Endometrial microvascular endothelial cells (primary cell): ENCODE results near the gene BRPF3. TPM values are rescaled to one million over a fixed set of nuclear protein-coding genes. Genes with fewer than 3 reads are reported as not detected.
"Not testable (repeated sequence)": the region's sequence is repeated elsewhere in the genome, so short reads cannot be mapped to it uniquely, and the experiment has no call there.

Experiments
- in situ Hi-C: cut with HindIII; loops from 2 replicates; pipeline ENCODE4 v1.10.0; 2017; ENCODE audit warnings: low sequenced_read_pairs, low pct_unique_long_range_greater_than_20kb; ENCODE audit errors: inconsistent ontology term
- total RNA-seq: library from RNA; depleted of rRNA; stranded (reverse); fragments of >200 nt; gene quantifications from one replicate; pipeline ENCODE4 v1.2.3, GENCODE V29; 2015; ENCODE audit errors: inconsistent ontology term

BRPF3 gene
- total RNA-seq, 1 donor from 2014 or later, result 10.9 TPM

DNA sequence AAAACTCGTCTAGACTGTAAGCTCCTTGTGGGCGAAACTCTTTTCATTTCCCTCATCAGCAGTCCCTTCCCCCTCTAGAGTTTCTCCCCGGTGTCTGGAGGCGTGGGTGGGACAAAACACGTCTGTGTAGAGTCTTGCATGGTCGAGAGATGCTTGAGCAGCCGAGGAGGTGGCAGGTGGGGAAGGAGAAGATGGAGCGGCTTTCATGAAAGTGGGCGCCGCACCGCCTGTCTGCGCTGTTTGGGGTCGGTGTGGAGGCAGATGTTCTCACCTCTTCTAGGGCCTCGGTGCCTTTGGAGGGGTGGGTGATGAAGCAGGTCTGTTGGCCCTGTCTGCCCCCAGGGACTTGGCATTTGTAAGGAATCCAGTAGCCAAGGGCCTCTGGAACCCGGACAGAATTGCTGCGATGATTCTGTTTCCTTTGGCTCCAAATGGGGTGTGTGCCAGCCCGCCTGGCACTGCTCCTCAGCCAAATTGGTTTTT is 1.2 kb downstream of the BRPF3 start:
- in situ Hi-C loops, result no loop called here

DNA sequence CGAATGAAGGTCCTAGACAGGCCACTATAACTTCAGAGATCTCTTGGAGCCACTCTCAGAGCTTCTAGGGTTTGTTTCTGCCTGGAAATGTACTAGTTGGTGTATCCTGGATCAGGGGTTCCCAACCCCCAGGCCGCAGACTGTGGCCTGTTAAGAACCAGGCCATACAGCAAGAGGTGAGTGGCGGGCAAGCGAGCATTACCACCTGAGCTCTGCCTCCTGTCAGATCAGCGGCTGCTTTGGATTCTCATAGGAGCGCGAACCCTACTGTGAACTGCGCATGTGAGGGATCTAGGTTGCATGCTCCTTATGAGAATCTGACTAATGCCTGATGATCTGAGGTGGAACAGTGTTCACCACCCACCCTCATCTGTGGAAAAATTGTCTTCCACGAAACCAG is 2.4 kb downstream of the BRPF3 start:
- in situ Hi-C loops, result no loop called here

DNA sequence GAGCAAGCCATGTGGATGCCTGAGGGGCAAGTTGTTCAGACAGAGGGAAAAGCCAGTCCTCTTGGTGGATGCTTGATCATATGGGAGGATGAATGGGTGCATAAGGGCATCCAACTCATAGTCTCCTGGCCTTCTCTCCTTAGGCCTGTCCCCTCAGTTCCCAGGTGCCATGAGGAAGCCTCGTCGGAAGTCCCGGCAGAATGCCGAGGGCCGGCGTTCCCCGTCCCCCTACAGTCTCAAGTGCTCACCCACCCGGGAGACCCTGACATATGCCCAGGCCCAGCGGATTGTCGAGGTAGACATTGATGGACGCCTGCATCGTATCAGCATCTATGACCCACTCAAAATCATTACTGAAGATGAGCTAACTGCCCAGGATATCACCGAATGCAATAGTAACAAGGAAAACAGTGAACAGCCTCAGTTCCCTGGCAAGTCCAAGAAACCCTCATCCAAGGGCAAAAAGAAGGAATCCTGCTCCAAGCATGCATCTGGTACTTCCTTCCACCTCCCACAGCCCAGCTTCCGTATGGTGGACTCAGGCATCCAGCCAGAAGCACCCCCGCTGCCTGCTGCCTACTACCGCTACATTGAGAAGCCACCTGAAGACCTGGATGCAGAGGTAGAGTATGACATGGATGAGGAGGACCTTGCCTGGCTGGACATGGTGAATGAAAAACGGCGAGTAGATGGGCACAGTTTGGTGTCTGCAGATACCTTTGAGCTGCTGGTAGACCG is 3.8 kb downstream of the BRPF3 start:
- in situ Hi-C loops, result no loop called here

DNA sequence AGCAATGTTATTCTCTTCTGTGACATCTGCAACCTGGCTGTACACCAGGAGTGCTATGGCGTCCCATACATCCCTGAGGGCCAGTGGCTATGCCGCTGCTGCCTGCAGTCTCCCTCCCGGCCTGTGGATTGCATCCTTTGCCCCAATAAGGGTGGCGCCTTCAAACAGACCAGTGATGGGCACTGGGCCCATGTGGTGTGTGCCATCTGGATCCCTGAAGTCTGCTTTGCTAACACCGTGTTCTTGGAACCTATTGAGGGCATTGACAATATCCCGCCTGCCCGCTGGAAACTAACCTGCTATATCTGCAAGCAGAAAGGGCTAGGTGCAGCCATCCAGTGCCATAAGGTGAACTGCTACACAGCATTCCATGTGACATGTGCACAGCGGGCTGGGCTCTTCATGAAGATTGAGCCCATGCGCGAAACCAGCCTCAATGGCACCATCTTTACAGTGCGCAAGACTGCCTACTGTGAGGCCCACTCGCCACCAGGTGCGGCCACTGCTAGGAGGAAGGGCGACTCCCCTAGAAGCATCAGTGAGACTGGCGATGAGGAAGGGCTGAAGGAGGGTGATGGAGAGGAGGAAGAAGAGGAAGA is 4.6 kb downstream of the BRPF3 start:
- in situ Hi-C loops, result no loop called here

DNA sequence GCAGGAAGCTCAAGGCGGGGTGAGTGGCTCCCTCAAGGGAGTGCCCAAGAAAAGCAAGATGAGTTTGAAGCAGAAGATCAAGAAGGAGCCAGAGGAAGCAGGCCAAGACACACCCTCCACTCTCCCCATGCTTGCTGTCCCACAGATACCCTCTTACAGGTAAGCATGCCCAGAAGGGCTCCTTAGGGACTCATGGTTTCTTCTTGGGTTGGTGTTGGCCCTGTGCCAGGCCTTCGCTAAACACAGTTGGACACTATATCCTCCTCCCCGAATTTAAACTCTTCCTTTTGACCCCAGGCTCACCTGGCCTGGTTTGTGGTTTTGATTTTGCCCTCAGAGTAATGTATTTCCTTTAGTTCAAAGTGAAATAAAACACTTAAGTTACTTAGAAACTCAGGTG is 5.1 kb downstream of the BRPF3 start:
- in situ Hi-C loops, result no loop called here

DNA sequence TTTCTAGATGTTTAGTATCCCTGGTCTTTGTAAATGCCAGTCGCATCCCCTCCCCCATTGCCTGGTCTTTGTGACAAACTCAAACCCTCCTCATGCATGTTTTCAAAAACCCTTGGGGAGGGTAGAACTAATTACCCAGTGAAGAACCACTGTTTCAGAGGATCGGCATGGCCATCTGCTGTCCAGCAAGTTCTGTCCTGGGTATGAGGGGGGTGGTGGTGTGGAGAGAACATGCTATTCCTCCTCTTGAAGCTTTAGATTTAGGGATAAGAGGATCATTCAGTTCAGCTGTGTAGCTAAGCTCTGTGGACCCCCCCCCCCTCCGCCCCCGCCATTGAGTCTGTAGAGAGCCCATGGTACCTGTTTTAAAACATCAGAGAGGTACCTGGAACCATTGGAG is 5.6 kb downstream of the BRPF3 start:
- in situ Hi-C loops, result no loop called here

DNA sequence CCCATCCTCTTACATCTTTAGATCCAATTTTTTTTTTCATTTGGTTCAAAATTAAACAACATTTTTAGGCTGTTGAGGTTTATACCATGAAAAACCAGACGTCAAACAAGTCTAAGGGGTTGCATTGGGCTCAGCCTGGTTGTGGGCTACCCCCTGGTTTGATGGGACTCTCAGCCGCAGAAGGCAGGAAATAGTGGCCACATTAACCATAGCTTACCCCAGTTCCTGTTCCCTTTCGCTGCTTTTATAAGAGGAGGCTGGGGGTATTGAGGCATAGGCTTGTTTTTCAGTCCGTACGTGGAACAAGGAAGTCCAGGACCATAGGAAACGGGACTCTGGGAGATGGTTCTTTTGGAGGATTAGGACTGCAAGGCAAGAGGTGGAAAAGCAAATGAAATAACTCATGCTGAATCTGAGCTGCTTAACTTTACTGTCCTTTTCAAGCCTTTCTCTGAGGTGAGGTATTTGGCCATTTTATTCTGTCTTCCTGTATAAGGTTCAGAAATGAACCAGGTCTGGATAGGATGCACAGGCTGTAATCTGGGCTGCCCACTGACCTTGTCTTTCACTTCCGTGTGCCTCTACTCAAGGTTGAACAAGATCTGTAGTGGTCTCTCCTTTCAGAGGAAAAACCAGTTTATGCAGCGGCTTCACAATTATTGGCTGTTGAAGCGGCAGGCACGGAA is 7.7 kb downstream of the BRPF3 start:
- in situ Hi-C loops, result no loop called here

DNA sequence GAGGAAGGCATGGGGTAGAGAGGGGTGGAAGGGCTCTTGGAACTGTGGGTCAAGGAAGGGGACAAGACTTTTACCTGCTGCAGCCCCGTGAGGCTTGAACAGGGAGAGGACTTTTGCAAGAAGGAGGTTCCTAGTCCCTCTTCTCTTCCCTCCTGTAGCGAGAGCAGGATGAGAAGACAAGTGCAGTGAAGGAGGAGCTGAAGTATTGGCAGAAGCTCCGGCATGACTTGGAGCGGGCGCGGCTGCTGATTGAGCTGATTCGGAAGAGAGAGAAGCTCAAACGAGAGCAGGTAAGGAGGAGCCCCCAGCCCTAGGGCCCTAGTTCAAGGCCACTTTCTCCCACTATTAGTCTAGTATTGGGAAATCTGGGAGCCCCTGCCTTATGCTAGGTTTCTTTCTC is 10.6 kb downstream of the BRPF3 start:
- in situ Hi-C loops, result no loop called here

DNA sequence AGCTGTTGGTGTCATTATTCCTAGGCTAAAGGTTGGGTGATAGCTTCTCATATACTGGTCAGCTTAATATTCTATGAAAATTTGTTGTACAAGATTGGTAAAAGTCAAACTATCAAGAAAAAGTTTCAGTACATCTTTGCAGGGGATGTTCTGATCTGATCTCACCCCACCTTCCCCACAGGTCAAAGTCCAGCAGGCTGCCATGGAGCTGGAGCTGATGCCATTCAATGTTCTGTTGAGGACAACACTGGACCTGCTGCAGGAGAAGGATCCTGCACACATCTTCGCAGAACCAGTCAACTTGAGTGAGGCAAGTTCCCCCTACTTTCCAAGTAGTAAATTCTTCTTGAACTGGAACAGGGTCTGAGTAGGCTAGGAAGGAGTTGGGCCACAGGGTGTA is 13.1 kb downstream of the BRPF3 start:
- in situ Hi-C loops, result no loop called here

DNA sequence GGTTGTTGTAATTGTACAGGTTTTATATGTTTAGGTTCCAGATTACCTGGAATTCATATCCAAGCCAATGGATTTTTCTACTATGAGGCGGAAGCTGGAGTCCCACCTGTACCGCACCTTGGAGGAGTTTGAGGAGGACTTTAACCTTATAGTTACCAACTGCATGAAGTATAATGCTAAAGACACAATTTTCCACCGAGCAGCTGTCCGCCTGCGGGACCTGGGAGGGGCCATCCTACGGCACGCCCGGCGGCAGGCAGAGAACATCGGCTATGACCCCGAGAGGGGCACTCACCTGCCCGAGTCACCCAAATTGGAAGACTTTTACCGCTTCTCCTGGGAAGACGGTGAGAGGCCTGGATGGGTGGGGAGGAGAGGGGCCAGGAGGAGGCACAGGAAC is 13.6 kb downstream of the BRPF3 start:
- in situ Hi-C loops, result no loop called here

DNA sequence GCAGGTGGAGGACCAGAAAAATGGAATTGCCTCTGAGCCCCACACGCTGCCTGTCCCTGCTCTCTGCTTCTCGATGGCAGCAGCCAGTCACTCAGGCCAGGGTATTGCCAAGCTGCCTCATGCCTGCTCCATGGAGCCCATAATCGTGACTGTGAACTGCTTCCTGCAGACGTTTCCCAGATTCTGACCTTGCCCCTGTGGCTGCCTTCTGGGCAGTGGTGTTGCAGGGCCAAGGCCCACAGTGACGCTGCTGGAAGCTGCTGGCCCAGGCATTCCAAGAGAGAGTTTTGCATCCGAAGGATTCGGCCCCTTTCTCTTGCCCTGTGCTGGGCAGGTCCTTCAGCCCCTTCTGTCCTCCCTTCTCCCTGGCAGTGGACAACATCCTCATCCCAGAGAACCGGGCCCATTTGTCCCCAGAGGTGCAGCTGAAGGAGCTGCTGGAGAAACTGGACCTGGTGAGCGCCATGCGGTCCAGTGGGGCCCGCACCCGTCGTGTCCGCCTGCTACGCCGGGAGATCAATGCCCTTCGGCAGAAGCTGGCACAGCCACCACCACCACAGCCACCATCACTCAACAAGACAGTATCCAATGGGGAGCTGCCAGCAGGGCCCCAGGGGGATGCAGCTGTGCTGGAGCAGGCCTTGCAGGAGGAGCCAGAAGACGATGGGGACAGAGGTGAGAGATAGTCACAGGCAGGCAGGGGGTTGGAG is 14.5 kb downstream of the BRPF3 start:
- in situ Hi-C loops, result no loop called here

DNA sequence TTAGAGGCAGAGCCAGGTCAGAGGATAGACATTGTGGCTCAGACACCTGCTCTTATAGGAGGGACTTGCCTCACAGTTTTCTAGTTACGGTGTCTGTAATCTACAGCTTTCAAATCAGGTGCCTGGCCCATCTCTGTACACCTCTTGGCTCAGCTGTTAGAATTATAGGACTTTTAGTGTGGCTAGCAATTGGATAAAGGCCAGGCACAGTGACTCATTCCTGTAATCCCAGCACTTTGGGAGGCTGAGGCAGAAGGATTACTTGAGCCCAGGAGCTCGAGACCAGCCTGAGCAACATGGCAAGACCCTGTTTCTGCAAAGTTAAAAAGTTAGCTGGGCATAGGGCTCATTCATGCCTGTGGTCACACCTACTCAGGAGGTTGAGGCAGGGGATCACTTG is 20.0 kb downstream of the BRPF3 start:
- in situ Hi-C loops, result no loop called here

DNA sequence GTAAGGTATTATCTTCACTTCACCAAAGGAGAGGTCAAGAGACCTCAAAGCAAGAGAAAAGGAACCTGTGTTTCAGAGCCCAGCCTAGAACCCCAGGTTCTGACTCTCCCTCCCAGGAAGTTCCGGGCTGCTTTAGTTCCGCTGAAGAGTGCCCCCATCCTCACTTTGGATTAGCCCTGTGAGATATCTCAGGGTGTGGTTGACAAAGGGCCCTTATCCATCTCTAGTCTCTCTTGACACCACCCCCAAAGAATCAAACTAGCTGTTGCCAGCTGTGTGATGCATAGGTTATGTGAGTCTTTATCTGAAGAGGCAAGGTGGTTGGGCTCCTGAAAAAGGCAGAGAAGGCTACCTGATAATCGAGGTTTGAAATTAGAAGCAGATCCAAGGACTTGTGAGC is 20.6 kb downstream of the BRPF3 start:
- in situ Hi-C loops, result no loop called here

DNA sequence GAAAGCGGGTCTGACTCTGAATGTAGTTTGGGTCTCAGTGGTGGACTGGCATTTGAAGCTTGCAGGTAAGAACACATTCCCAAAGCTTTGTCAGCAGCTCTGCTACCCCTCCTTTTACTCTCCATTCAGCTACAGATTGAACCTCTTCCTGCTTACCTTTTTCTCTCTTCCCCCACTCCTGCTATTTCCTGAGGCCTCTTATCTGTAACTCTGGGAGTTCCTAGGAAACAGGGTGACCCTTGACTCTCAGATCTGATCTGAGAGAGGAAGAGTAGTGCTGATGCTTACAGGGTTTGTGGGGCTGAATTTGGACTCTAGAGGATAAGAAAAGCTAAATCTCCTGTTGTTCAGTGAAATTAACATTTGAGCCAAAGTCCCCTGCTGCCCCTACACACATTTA is 21.4 kb downstream of the BRPF3 start:
- in situ Hi-C loops, result no loop called here

DNA sequence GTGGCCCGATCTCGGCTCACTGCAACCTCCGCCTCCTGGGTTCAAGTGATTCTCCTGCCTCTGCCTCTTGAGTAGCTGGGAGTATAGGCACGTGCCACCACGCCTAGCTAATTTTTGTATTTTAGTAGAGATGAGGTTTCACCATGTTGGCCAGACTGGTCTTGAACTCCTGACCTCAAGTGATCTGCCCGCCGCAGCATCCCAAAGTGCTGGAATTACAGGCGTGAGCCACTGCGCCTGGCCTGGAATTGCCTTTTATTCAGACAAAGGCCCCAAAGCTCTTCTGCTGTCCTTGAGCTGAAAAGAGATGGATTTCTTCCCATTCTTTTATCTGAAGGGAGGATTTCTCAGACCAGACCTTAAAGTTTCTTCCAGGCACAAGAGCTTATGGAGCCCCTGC is 22.0 kb downstream of the BRPF3 start:
- in situ Hi-C loops, result not testable (repeated sequence)

DNA sequence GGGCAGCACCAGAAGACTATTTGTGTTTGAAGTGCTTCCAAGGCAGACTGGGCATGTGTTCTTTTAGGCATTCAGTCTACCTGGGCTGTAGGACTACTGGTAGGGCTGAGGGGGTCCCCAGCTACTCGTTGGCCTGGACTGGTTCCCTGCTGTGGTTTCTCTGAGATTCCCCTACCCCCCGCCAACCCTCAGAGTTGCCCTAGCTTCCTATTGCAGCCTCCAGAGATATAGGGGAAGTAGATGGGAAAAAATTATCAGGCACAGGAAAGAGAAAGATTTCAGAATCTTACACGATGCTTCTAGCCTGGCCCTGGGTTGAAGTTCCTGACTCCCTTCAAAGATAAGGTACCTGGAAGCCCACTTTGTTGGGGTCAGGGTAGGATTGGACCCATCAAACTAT is 22.5 kb downstream of the BRPF3 start:
- in situ Hi-C loops, result no loop called here

DNA sequence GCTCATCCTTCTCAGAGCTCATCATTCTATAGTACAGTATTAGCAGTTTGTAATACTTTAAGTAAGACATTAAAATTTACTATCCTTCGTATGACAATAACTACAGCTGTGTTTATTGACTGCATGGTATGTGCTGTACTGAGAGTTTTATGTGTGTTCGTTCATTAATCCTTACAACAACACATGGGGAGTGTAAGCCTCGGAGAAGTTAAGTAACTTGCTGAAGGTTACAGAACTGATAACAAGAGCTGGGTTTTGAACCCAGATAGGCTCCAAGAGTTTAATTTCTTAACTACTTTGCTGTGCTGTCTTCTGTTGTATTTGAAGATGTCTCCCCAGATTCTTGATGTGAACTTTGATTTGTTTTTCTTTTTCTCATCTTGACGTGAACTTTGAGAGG is 23.7 kb downstream of the BRPF3 start:
- in situ Hi-C loops, result no loop called here

DNA sequence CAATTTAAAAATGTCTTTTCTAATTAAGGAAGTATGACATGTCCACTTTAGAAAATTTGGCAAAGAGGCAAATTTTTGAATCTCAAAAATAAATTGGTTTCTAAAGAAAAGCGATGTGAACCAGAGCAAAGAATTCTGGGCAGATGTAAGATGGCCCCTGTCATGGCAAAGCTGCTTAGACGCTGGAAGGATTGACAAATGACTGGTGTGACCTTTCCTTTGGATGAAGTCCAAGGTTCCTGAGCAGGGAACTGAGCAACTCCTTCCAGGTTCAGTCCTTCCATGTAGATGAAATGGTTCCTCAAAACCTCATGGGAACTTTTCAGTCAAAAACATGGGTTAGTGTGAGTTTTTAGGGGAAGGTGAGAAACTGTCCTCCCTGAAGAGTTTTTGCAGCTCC is 25.1 kb downstream of the BRPF3 start:
- in situ Hi-C loops, result no loop called here

DNA sequence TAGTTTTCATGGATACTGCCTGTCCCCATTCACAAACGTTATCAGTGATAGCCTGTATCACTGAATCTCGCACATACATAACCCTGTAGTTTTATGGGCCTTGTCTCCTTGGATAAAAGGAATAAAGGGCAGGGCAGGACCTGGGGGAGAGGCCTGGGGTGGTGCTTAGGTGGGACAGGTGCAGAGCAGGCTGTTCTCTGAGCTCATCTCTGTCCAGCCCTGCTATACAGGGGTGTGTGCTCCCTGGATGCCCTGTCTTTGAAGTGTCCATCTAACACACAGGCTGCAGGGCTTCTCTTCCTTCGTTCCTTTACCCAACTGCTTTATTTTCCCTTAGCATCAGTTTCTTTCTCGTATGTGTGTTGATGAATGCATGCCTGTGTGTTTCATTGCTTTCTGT is 26.4 kb downstream of the BRPF3 start:
- in situ Hi-C loops, result no loop called here

DNA sequence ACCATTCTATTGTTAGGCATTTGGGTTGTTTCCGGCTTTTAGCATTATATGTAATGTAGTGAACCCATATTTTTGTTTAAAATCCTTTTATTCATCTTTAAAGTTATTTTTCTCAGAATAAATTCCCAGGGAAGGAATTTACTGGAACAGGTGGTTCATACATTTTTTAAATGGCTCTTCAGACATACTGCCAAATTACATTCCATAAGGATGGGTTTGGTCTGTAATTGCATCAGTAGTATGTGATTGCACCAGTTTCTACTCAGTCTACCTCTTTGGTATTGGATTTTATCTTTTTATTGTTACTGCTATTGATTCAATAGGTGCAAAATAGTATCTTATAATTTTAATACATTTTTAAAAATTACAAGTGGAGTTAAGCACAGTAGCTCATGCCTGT is 27.2 kb downstream of the BRPF3 start:
- in situ Hi-C loops, result no loop called here
